HepG2 (cell line): ENCODE data around the gene DHTKD1. TPM values are rescaled to one million over a fixed set of nuclear protein-coding genes. Genes with fewer than 3 reads are reported as not detected.

Experiments
- ATAC-seq: fragments of 200-7000 bp; cut with Tn5 transposase; 3 replicates; pipeline ENCODE4 v1.9.1; 2020; ENCODE audit warnings: mild to moderate bottlenecking, moderate library complexity
- BruUV-seq: library from RNA; stranded (reverse); fragments of 400-500 nt; replicated peaks from 2 replicates; lab custom pipeline; 2021; lab: Mats Ljungman, UMichigan
- CTCF ChIA-PET: fragments of 300-600 bp; formaldehyde crosslinking; extraction: SDS; loops from one replicate; lab custom pipeline; 2021; ENCODE audit warnings: low total read pairs, inconsistent platforms, low intra/inter-chr PET ratio; lab: Yijun Ruan, JAX
- POLR2A ChIA-PET: fragments of 350-600 bp; sonication (Branson Sonifier 250); formaldehyde crosslinking; loops from one replicate; lab custom pipeline; 2020; ENCODE audit warnings: antibody characterized with exemption, inconsistent platforms; lab: Yijun Ruan, JAX
- DNase-seq: peaks from one replicate; pipeline ENCODE4 v3.0.0-alpha.2; 2015; ENCODE audit warnings: low spot score
- FAIRE-seq: peaks from 3 replicates; lab custom pipeline; 2011; peaks lifted over from hg19 to GRCh38; lab: Jason Lieb, UNC
- H2AFZ ChIP-seq: one replicate; pipeline ENCODE4 v1.6.1; 2011; ENCODE audit warnings: low read length, inconsistent platforms
- H3K27ac ChIP-seq: fragments of 300-600 bp; 3 replicates; pipeline ENCODE4 v1.8.0; 2011; ENCODE audit warnings: mixed run types, mild to moderate bottlenecking, mixed read lengths, low read length, inconsistent platforms; ENCODE audit not compliant: insufficient read depth; ENCODE audit errors: extremely low read length
- H3K27me3 ChIP-seq, 2 experiments: fragments of 200-600 bp in 1 of 2; 2 replicates in 1 of 2; 3 replicates in 1 of 2; pipeline versions ENCODE4 v1.6.0 to v1.8.0; 2011; ENCODE audit warnings: low read length in 2 of 2, mild to moderate bottlenecking in 2 of 2, moderate library complexity in 2 of 2, inconsistent platforms in 1 of 2; ENCODE audit not compliant: insufficient read depth in 2 of 2, control insufficient read depth in 1 of 2
- H3K36me3 ChIP-seq, 2 experiments: fragments of 200-600 bp in 1 of 2; replicated peaks in 1 of 2; 2 replicates in 1 of 2; 3 replicates in 1 of 2; pipeline versions ENCODE4 v1.5.1 to v1.8.0; 2011; ENCODE audit warnings: low read length in 2 of 2, inconsistent platforms in 1 of 2; ENCODE audit not compliant: insufficient read depth in 2 of 2, control insufficient read depth in 1 of 2
- H3K4me1 ChIP-seq: 2 replicates; pipeline ENCODE4 v1.5.1; 2012; ENCODE audit warnings: low read length, inconsistent platforms; ENCODE audit not compliant: insufficient read depth
- H3K4me2 ChIP-seq: 2 replicates; pipeline ENCODE4 v1.6.0; 2011; ENCODE audit warnings: low read depth, low read length, inconsistent platforms
- H3K4me3 ChIP-seq, 3 experiments: fragments of 200-600 bp in 1 of 3; sonication (generic), shearing (Covaris generic) in 1 of 3; replicated peaks in 1 of 3; 2 replicates each; pipeline ENCODE4 v1.5.1; 2011 to 2016; ENCODE audit warnings: low read length in 3 of 3, inconsistent platforms in 2 of 3, low read depth in 2 of 3, mild to moderate bottlenecking in 2 of 3, control low read depth in 1 of 3, mixed read lengths in 1 of 3; ENCODE audit not compliant: insufficient read depth in 1 of 3
- H3K79me2 ChIP-seq: one replicate; pipeline ENCODE4 v1.6.1; 2011; ENCODE audit warnings: low read length, inconsistent platforms; ENCODE audit not compliant: insufficient read depth
- H3K9ac ChIP-seq: 2 replicates; pipeline ENCODE4 v1.6.0; 2011; ENCODE audit warnings: mild to moderate bottlenecking, low read depth, low read length, inconsistent platforms; ENCODE audit not compliant: insufficient read depth
- H3K9me3 ChIP-seq: 2 replicates; pipeline ENCODE4 v1.5.1; 2012; ENCODE audit warnings: mild to moderate bottlenecking, low read length
- H4K20me1 ChIP-seq: 2 replicates; pipeline ENCODE4 v1.6.0; 2011; ENCODE audit warnings: inconsistent platforms, mild to moderate bottlenecking, low read length, moderate library complexity; ENCODE audit not compliant: insufficient read depth
- CENPT ChIP-seq: sonication (generic); formaldehyde crosslinking; IDR thresholded peaks from 2 replicates; pipeline ENCODE4 v1.8.0; 2022; ENCODE audit warnings: low read depth, mild to moderate bottlenecking, moderate library complexity, missing genetic modification reagents
- PRMT3 ChIP-seq: sonication (generic); formaldehyde crosslinking; IDR thresholded peaks from 2 replicates; pipeline ENCODE4 v1.8.1; 2022; ENCODE audit warnings: low read depth, mild to moderate bottlenecking, moderate library complexity, missing genetic modification reagents, borderline replicate concordance
- SNRNP70 ChIP-seq: fragments of 200-400 bp; formaldehyde crosslinking; IDR thresholded peaks from 2 replicates; pipeline ENCODE4 v1.6.1; 2017; ENCODE audit warnings: mild to moderate bottlenecking, low read depth, low read length, moderate library complexity
- SOX6 ChIP-seq, 2 experiments: fragments of 450-650 bp in 1 of 2; sonication (generic) in 1 of 2; formaldehyde crosslinking in 1 of 2; IDR thresholded peaks; 2 replicates each; pipeline versions ENCODE4 v1.4.0 to v1.6.1; 2017 to 2020; ENCODE audit warnings: antibody characterized with exemption in 1 of 2, mild to moderate bottlenecking in 1 of 2, missing genetic modification reagents in 1 of 2
- TEAD2 ChIP-seq: sonication (generic); formaldehyde crosslinking; IDR thresholded peaks from 2 replicates; pipeline ENCODE4 v1.9.0; 2021; ENCODE audit warnings: missing genetic modification reagents
- YEATS4 ChIP-seq: sonication (generic); formaldehyde crosslinking; IDR thresholded peaks from 2 replicates; pipeline ENCODE4 v1.4.0; 2020; ENCODE audit warnings: missing genetic modification reagents, borderline replicate concordance
- ZFP36L2 ChIP-seq: sonication (generic); formaldehyde crosslinking; IDR thresholded peaks from 2 replicates; pipeline ENCODE4 v1.4.0; 2020; ENCODE audit warnings: missing genetic modification reagents
- ZNF207 ChIP-seq: fragments of 450-650 bp; IDR thresholded peaks from 2 replicates; pipeline ENCODE4 v1.6.1; 2016; ENCODE audit warnings: antibody characterized with exemption, borderline replicate concordance
- ZNF670 ChIP-seq: sonication (generic); formaldehyde crosslinking; IDR thresholded peaks from 2 replicates; pipeline ENCODE4 v1.8.0; 2022; ENCODE audit warnings: mild to moderate bottlenecking, missing genetic modification reagents, borderline replicate concordance
- ZNF7 ChIP-seq: IDR thresholded peaks from 2 replicates; pipeline ENCODE4 v1.6.1; 2016; ENCODE audit warnings: missing biosample characterization, missing genetic modification reagents
- WGBS: methylation state at CpG from one replicate; pipeline ENCODE4 v1.1.6; 2017; ENCODE audit warnings: low lambda C conversion rate; 5-methylcytosine and 5-hydroxymethylcytosine counted together
- in situ Hi-C: cut with HindIII; loops from 2 replicates; pipeline ENCODE4 v1.10.0; 2017; ENCODE audit warnings: low pct_unique_long_range_greater_than_20kb; ENCODE audit not compliant: extremely low pct_ligation_motif_present
- intact Hi-C: fragments of 100-400 bp; cut with micrococcal nuclease; formaldehyde crosslinking; loops from one replicate; pipeline ENCODE4 v1.10.0; 2022; ENCODE audit not compliant: unreplicated experiment
- polyA plus RNA-seq, 8 experiments: library from polyadenylated mRNA; depleted of rRNA in 3 of 8; stranded (reverse) in 7 of 8; unstranded in 1 of 8; fragments of >200 nt; fragmentation: Illumina TruSeq in 4 of 8; extraction: Trizol in 4 of 8; gene quantifications; 2 replicates each; pipeline versions ENCODE4 v1.2.1 to v1.2.3, GENCODE V29; 2011 to 2016; ENCODE audit warnings: low read depth in 4 of 8, missing spikeins in 1 of 8, mixed read lengths in 1 of 8; ENCODE audit not compliant: insufficient read depth in 1 of 8
- total RNA-seq, 5 experiments: library from RNA; depleted of rRNA; stranded (reverse); fragments of >200 nt; fragmentation: Illumina TruSeq; extraction: Trizol; gene quantifications; 2 replicates each; pipeline ENCODE4 v1.2.3, GENCODE V29; 2016; ENCODE audit warnings: low read depth in 1 of 5

The DHTKD1 gene
- total and polyA plus RNA-seq, 2 of the 13 experiments (the other 11 are each of a cell fraction or from before 2014, with no cell fraction given), result 9.6 to 14.1 TPM

- Histone ChIP-seq H4K20me1 (no peaks in the 10 kb centered on the region), H3K27ac (no peak overlapping the region), H3K4me2 (no peak overlapping the region), H3K4me3 (no peak overlapping the region), H3K79me2 (no peaks in the 10 kb centered on the region), H3K36me3 (peaks cover 1 to 11% of the 10 kb centered on the region in 2 experiments; a peak in 3 of 5 replicates), H2AFZ (no peak overlapping the region), H3K4me1 (no peaks in the 10 kb centered on the region), H3K27me3 (no peaks in the 10 kb centered on the region), H3K9ac (no peak overlapping the region), H3K9me3 (no peaks in the 10 kb centered on the region)
- in situ Hi-C loops (no loop called here), intact Hi-C loops (no loop called here)
- CTCF ChIA-PET, result no interaction called here
- ATAC-seq (no peak), DNase-seq (no peak), FAIRE-seq (no peak)
- TF ChIP-seq YEATS4 (CRISPR knock-in tag), result no peak
- POLR2A ChIA-PET, result no interaction called here
- BruUV-seq, result no TSS peak
Observed at GRCh38 chr10:12111528-12111927, 42.8 kb downstream of the DHTKD1 start.

- FAIRE-seq, result no peak
- H3K27ac ChIP-seq, result no peak overlapping the region
- no peaks in the 10 kb centered on the region for H3K4me1 ChIP-seq
- POLR2A ChIA-PET, result no interaction called here
- H2AFZ ChIP-seq, result no peak overlapping the region
- no peaks in the 10 kb centered on the region for H3K9me3 ChIP-seq
- H3K4me2 ChIP-seq, result no peak overlapping the region
- no peak for DNase-seq
- H4K20me1 ChIP-seq, result no peaks in the 10 kb centered on the region
- no peak overlapping the region for H3K4me3 ChIP-seq
- no peaks in the 10 kb centered on the region for H3K27me3 ChIP-seq
- 86% methylated on average over 2 of the region's 2 CpGs for WGBS
- CTCF ChIA-PET, result no interaction called here
- BruUV-seq, result no TSS peak
- H3K36me3 ChIP-seq, result peaks cover 1 to 7% of the 10 kb centered on the region in 2 experiments; a peak in 2 of 5 replicates
- TF ChIP-seq PRMT3 (CRISPR knock-in tag) (no peak), ZNF670 (CRISPR knock-in tag) (no peak), SOX6 (IDR thresholded peaks at IDR 0.05) (no peak), SOX6 (CRISPR knock-in tag; IDR thresholded peaks at IDR 0.05) (no peak), TEAD2 (CRISPR knock-in tag) (no peak), ZNF207 (no peak), SNRNP70 (no peak), CENPT (CRISPR knock-in tag) (no peak), ZNF7 (CRISPR knock-in tag) (no peak), ZFP36L2 (no peak)
- no peaks in the 10 kb centered on the region for H3K79me2 ChIP-seq
- intact Hi-C loops, result no loop called here
- in situ Hi-C loops, result no loop called here
- no peak for ATAC-seq
- H3K9ac ChIP-seq, result no peak overlapping the region
Observed at GRCh38 chr10:12113627-12114026, 44.9 kb downstream of the DHTKD1 start.
